Activated naive CD8-positive, alpha-beta T cell (primary cell): Measurements from ENCODE around the gene TMEM184A.
"Not testable (repeated sequence)": the region's sequence is repeated elsewhere in the genome, so short reads cannot be mapped to it uniquely, and the experiment has no call there.

Source experiments
- H3K27ac Mint-ChIP-seq: one replicate; pipeline ENCODE4 v1.8.0; 2021; ENCODE audit warnings: mixed read lengths
- H3K27me3 Mint-ChIP-seq: one replicate; pipeline ENCODE4 v1.8.0; 2021; ENCODE audit warnings: mixed read lengths
- H3K36me3 Mint-ChIP-seq: one replicate; pipeline ENCODE4 v1.8.0; 2021; ENCODE audit warnings: mixed read lengths
- H3K4me1 Mint-ChIP-seq: one replicate; pipeline ENCODE4 v1.8.0; 2021; ENCODE audit warnings: low read depth, mixed read lengths
- H3K4me3 Mint-ChIP-seq: one replicate; pipeline ENCODE4 v1.8.0; 2021; ENCODE audit warnings: mild to moderate bottlenecking, mixed read lengths
- H3K9me3 Mint-ChIP-seq: one replicate; pipeline ENCODE4 v1.8.0; 2021; ENCODE audit warnings: low read depth, mixed read lengths

TMEM184A gene

DNA sequence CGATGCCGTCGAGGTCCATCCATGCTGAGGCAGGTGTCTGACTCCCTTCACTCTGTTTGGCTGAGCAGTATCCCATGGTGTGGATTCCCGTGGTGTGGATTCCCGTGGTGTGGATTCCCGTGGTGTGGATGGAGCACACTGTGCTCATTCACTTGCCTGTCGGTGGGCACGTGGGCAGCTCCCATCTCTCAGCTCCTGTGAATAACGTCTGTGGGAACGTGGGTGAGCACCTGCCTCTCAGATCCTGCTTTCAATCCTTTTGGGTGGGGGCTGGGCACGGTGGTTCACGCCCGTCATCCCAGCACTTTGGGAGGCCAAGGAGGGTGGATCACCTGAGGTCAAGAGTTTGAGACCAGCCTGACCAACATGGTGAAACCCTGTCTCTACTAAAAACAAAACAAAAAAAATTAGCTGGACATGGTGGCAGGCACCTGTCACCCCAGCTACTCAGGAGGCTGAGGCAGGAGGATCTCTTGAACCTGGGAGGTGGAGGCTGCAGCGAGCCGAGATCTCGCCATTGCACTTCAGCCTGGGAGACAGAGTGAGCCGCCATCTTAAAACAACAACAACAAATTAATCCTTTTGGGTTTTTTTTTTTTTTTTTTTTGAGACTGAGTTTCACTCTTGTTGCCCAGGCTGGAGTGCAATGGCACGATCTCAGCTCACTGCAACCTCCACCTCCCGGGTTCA lies 27.4 kb upstream of the TMEM184A start:
- not testable (repeated sequence) for H3K4me3 Mint-ChIP-seq, H3K9me3 Mint-ChIP-seq, H3K27me3 Mint-ChIP-seq, H3K4me1 Mint-ChIP-seq, H3K27ac Mint-ChIP-seq, H3K36me3 Mint-ChIP-seq

DNA sequence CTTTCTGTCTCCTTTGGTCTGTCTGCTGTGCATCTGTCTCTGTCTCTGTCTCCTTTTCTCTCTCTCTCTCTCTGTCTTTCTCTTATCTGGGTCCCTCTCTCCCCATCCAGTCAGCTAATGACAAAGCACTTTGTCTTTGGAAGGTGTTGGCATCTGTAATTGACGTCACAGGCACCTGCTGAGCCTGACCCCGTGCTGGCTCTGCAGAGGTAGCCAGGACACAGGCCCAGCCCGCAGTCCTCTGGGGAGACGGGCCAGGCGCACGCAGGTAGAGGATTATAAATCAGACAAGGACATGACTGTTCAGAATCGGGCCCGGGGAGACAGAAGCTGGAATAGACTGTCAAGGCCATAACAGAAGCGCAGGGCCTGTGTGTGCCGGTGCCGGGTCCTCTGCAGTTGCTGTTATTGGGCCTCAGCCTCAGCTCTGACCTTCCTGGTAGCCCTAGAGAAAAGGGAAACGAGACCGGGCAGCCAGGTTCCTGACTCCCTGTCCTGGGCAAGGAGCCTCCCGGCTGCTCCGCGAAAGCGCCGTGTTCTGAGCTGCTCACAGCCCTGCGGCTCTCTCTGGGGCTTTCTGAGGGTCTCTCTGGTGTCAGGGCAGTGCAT lies 24.5 kb upstream of the TMEM184A start:
- H3K4me3 Mint-ChIP-seq = no peak overlapping the region
- peaks cover 2% of the 10 kb centered on the region for H3K36me3 Mint-ChIP-seq
- no peak overlapping the region for H3K27ac Mint-ChIP-seq
- H3K9me3 Mint-ChIP-seq = no peaks in the 10 kb centered on the region
- peaks cover 10% of the 10 kb centered on the region for H3K4me1 Mint-ChIP-seq
- H3K27me3 Mint-ChIP-seq = no peaks in the 10 kb centered on the region

DNA sequence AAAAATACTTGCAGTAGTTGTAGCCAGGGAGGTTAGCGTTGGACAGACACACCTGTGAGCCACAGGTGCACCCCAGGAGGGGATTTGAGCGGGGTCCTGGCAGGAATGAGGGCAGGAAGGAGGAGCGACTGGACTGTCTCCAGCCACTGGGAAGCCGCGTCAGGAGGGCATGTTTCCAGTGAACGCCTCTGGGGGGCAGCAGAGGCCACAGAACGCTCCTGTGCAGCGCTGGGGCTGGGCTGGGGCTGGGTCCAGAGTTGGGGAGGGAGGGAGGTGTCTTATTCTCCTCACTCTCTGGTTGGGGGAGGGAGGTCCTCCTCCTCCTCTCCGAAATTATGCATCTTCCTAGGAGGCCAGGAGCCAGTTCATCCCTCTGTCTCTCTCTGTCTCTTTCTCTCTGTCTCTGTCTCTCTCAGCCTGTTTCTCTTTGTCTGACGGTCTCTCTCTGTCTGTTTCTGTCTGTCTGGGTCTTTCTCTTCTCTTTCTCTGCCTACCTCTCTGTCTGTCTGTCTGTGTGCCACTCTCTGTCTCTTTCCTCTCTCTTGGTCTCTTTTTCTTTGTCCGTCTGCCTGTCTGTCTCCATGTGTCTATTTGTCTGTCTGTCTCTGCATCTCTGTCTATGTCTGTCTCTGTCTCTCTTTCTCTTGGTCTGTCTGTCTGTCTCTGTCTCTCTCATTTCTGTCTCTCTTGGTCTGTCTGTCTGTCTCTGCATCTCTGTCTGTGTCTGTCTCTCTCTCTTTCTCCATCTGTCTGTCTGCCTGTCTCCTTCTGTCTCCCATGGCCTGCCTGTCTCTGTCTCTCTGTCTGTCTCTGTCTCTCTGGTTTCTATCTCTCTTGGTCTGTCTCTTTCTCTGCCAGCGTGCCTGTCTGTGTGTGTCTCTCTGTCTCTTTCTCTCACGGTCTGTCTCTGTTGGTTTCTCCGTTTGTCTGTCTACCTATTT lies 23.7 kb upstream of the TMEM184A start:
- H3K27me3 Mint-ChIP-seq = no peaks in the 10 kb centered on the region
- H3K27ac Mint-ChIP-seq = no peak overlapping the region
- H3K9me3 Mint-ChIP-seq = no peaks in the 10 kb centered on the region
- H3K36me3 Mint-ChIP-seq = no peaks in the 10 kb centered on the region
- H3K4me1 Mint-ChIP-seq = peaks cover 10% of the 10 kb centered on the region
- H3K4me3 Mint-ChIP-seq = no peak overlapping the region

DNA sequence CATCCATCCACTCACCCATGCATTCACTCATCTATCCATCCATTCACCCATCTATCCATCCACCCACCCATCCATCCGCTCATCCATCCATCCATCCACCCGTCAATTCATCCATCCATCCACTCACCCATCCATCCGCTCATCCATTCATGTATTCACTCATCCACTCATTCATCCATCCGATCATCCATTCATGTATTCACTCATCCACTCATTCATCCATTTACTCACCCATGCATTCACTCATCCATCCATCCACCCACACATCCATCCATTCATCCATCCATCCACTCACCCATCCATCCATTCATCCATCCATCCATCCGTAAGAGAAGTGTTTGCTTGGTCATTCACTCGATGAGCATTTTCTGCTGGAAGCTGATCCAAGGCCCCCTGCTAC lies 22.5 kb upstream of the TMEM184A start:
- Mint-ChIP-seq H3K4me3 (no peak overlapping the region), H3K4me1 (peaks cover 10% of the 10 kb centered on the region), H3K27ac (no peak overlapping the region), H3K27me3 (no peaks in the 10 kb centered on the region), H3K9me3 (no peaks in the 10 kb centered on the region), H3K36me3 (no peaks in the 10 kb centered on the region)

DNA sequence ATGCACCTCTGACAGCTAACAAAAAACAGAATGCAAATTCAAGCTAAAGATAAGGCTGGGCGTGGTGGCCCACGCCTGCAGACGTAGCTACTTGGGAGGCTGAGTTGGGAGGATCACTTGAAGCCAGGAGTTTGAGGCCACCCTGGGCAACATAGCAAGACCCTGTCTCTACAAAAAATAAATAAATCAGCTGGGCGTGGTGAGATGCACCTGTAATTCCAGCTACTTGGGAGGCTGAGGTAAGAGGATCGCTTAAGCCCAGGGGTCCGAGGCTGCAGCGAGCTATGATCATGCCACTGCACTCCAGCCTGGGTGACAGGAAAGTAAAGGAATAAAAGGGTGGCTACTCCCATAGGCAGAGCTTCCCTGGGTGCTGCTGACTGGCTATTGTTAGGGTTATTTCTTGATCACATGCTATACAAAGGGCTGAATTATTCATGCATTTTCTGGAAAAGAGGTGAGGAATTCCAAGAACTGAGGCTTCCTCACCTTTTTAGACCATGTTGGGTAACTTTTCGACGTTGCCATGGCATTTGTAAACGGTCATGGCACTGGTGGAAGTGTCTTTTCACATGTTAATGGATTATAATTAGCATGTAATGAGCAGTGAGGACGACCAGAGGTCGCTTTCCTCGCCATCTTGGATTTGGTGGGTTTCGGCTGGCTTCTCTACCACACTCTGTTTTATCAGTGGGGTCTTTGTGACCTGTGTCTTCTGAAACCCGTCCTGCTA lies 20.7 kb upstream of the TMEM184A start:
- no peaks in the 10 kb centered on the region for H3K9me3 Mint-ChIP-seq
- no peaks in the 10 kb centered on the region for H3K36me3 Mint-ChIP-seq
- peaks cover 18% of the 10 kb centered on the region for H3K4me1 Mint-ChIP-seq
- H3K27me3 Mint-ChIP-seq = no peaks in the 10 kb centered on the region
- no peak overlapping the region for H3K27ac Mint-ChIP-seq
- no peak overlapping the region for H3K4me3 Mint-ChIP-seq

DNA sequence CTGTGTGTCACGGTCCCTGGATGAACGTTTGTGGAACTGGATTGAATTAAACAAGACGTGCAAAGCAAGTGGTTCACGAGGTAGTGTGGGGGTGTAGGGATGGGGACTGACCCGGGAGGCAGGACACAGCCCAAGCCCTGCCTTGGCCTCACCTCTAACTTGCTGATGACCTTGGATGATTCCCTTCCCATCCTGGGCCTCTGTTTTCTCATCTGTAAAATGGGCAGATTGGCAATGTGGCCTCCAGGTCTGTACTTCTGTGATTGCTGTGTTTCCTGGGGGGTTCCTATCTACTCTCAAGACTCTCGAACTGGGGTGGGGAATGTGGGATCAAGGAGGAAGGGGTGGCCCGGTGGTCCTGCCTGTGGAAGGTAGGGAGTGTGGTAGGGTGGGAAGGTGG lies 19.8 kb upstream of the TMEM184A start:
- no peak overlapping the region for H3K4me3 Mint-ChIP-seq

DNA sequence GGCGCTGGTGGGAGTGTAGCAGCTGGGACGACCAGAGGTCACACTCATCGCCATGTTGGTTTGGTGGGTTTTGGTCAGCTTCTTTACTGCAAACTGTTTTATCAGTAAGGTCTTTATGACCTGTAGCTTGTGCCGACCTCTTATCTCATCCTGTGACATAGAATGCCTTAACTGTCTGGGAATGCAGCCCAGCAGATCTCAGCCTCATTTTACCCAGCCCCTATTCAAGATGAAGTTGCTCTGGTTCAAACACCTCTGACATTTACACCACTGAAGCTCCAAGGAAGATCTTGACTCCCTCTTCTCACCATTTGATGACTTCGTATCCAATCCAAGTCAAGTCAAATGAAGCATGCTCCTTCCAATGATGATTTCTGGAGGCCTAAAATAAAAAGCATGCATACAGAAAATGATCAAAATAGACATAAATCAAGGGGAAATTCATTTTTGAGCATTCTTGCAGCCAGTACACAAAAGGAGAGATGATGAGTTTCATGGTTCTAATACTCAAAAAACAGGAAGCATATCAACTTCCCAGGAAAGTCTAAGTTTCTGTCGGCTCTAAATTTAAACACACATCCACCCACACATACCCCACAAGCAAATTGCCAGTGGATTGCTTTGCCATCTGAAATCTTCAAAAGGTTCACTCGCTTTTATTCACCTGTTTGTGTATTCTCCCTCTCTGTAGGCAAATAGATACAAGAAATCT lies 16.3 kb upstream of the TMEM184A start:
- peak overlapping the region; percentile 91 for H3K4me3 Mint-ChIP-seq
- peaks cover 28% of the 10 kb centered on the region for H3K4me1 Mint-ChIP-seq
- H3K27ac Mint-ChIP-seq = no peak overlapping the region
- H3K9me3 Mint-ChIP-seq = no peaks in the 10 kb centered on the region
- H3K36me3 Mint-ChIP-seq = no peaks in the 10 kb centered on the region
- no peaks in the 10 kb centered on the region for H3K27me3 Mint-ChIP-seq

More for the DNA sequence above, 19.8 kb upstream of the TMEM184A start:
- H3K36me3 Mint-ChIP-seq = no peaks in the 10 kb centered on the region
- H3K9me3 Mint-ChIP-seq = no peaks in the 10 kb centered on the region
- H3K4me1 Mint-ChIP-seq = peaks cover 26% of the 10 kb centered on the region
- H3K27me3 Mint-ChIP-seq = no peaks in the 10 kb centered on the region
- H3K27ac Mint-ChIP-seq = no peak overlapping the region

DNA sequence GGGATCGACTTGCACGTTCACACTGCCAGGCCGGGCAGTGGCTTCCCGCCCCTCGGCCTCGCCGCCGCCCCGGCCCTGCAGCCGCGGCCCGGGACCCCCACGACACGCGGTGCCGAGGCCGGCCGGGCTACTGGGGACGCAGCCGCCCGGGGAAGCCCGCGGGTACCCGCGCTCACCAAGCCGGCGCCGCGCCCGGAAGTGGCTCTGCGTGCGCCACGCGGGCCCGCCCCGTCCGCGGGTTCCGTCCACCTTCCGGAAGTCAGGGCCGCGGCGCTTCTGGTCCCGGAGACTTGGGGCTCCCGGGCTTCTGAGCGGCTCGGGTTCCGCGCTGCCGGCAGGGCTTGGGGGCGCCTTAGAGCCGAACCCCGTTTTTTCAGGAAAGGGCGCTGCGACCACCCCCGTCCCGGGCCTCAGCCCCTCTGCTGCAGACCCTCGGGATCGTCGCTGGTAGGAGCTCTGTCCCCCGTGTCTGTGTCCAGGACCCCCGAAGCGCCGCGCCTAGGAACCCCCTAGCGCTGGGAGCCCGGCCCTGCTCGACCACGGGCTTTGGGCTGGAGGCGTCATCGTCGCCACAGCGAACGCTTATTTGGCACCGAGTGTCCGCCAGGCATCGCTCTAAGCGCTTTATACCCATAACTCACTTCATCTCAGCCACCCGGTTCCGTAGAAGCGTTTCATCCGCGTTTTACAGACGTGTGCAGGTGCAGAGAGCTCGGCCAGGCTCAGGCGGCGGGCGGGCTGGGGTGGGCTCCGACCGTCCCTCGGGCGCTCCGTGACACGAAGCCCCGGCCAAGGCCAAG lies 14.0 kb upstream of the TMEM184A start, which contains the start of gene PSMG3:
Gene PSMG3, minus strand, starts transcription at position 200 of the 800 bp plus-strand sequence. CDS start 693 bp downstream, outside the sequence.
- Mint-ChIP-seq H3K36me3 (peaks cover 2% of the 10 kb centered on the region), H3K4me1 (peaks cover 29% of the 10 kb centered on the region), H3K27ac (peak within 1 kb of the TSS; percentile 90)

DNA sequence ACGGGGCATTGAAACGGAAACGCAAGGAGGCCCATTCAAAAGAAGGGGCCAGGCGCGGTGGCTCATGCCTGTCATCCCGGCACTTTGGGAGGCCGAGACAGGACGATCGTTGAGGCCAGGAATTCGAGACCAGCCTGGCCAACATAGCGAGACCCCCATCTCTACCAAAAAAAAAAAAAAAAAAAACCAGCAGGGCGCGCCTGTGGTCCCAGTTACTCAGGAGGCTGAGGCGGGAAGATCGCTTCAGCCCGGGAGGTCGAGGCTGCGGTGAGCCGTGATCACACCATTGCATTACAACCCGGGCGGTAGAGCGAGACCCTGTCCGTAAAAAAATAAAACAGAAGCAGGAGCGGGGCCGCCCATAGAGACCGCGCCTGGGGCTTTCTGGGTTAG lies 13.4 kb upstream of the TMEM184A start:
- peak overlapping the region; percentile 90 for H3K27ac Mint-ChIP-seq
- peak overlapping the region; percentile 89 for H3K4me3 Mint-ChIP-seq
- peaks cover 2% of the 10 kb centered on the region for H3K36me3 Mint-ChIP-seq
- no peaks in the 10 kb centered on the region for H3K9me3 Mint-ChIP-seq
- H3K4me1 Mint-ChIP-seq = peaks cover 29% of the 10 kb centered on the region
- no peaks in the 10 kb centered on the region for H3K27me3 Mint-ChIP-seq

More for the DNA sequence above, 14.0 kb upstream of the TMEM184A start, which contains the start of gene PSMG3:
- no peaks in the 10 kb centered on the region for H3K27me3 Mint-ChIP-seq
- H3K4me3 Mint-ChIP-seq = peak within 1 kb of the TSS; percentile 91
- H3K9me3 Mint-ChIP-seq = no peaks in the 10 kb centered on the region

DNA sequence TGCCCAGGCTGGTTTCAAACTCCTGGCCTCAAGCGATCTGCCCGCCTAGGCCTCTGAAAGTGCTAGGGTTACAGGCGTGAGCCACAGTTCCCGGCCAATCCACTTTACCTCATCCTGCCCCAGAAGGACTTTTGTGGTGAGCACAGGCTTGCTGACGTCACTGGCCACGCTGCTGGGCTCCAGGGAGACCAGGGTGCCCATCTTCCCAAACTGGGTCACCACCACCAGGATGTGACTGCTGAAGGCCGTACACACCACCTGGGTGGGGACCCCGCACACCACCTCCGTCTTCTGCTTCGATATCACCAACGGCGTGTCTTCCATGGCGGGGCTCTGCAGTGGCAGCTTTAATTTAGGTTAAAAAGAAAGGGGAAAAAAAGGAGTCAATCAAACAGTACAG lies 13.0 kb upstream of the TMEM184A start:
- no peaks in the 10 kb centered on the region for H3K9me3 Mint-ChIP-seq
- H3K27me3 Mint-ChIP-seq = no peaks in the 10 kb centered on the region
- H3K27ac Mint-ChIP-seq = peak overlapping the region; percentile 90
- peaks cover 29% of the 10 kb centered on the region for H3K4me1 Mint-ChIP-seq
- peak overlapping the region; percentile 89 for H3K4me3 Mint-ChIP-seq
- peaks cover 2% of the 10 kb centered on the region for H3K36me3 Mint-ChIP-seq

DNA sequence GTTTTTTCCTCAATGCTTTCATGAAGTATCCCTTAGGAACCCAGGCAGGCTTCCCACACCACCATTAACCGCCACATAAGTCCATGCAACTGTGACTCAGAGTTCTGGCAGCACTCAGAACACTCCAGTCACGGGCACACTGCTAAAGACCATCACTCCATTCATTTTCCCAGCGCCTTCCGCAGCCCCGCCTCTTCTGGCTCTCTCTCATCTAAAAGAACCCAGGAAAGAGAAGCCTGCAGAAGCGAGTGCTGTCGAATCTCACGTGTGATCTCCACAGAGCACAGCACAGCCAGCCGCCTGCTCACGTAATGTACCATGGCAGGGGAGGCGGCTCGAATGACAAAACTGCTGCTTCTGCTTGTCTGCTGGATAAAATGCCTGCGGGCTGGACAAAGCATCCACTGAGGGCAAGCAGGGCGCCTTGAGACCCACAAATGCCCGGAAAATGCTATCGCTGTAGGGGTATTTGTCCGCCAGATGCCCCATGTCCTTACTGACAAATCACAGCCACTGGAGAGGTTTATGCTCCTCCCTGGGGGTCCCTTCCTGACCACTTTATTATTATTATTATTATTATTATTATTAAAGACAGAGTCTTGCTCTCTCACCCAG lies 12.0 kb upstream of the TMEM184A start:
- Mint-ChIP-seq H3K27ac (no peak overlapping the region), H3K9me3 (no peaks in the 10 kb centered on the region), H3K27me3 (no peaks in the 10 kb centered on the region)

DNA sequence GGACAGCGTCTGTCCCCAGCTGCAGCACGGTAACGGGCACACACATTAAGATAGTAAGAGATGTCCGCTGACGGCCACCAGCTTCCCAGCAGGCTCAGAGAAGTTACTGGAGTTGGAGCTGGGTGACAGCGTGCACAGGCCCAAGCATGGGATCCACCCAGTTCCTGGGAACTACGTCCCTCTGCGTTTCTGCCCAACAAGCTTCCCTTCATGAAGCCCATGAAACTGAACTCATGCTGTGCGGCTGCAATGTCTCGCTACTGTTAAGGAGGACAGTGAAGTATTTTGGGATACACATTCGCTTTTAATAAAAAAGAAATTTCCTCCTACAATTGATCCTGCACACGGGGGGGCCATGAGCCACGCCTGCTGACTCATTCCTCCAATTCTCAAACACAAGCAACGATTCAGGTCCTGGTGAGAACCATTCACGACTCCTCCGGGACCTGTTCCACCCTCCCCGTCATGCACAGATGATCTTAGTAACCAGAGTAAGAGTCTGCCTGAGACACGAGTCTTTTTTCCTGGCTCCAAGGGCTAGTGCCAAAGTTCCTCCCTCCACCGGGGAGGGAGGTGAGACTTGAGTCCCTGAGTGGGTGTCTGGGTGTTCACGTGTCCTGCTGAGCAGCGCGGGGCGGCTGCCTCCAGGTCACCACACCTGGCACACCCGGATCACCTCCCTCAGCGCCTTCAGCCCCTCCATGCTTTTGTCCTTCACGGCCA lies 11.2 kb upstream of the TMEM184A start:
- no peak overlapping the region for H3K4me3 Mint-ChIP-seq
- peaks cover 24% of the 10 kb centered on the region for H3K4me1 Mint-ChIP-seq
- peak overlapping the region; percentile 50 for H3K27ac Mint-ChIP-seq
- no peaks in the 10 kb centered on the region for H3K27me3 Mint-ChIP-seq
- H3K36me3 Mint-ChIP-seq = peaks cover 2% of the 10 kb centered on the region
- H3K9me3 Mint-ChIP-seq = no peaks in the 10 kb centered on the region

More for the DNA sequence above, 12.0 kb upstream of the TMEM184A start:
- Mint-ChIP-seq H3K36me3 (peaks cover 2% of the 10 kb centered on the region), H3K4me1 (peaks cover 29% of the 10 kb centered on the region), H3K4me3 (peak overlapping the region; percentile 89)

DNA sequence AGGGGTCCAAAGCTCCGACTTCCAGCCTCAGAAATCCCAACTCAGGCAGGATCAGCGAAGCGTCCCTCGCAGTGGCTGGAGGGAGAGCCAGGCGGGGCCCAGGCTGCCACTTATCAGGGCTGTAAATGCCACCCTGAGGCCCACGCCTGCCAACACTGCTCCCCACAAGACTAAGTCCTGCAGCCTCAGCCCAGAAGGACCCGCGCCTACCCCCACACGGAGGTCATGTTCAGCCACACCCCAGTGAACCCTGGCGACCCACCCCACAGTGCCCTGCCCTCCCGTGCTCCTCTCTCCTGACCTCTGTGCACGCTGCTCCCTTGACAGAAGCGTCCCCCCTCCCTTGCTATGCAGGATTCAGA lies 10.7 kb upstream of the TMEM184A start:
- no peak overlapping the region for H3K4me3 Mint-ChIP-seq
- H3K4me1 Mint-ChIP-seq = peaks cover 21% of the 10 kb centered on the region
- H3K27me3 Mint-ChIP-seq = no peaks in the 10 kb centered on the region
- peaks cover 2% of the 10 kb centered on the region for H3K36me3 Mint-ChIP-seq
- no peaks in the 10 kb centered on the region for H3K9me3 Mint-ChIP-seq
- peak overlapping the region; percentile 50 for H3K27ac Mint-ChIP-seq
